Caco-2 (cell line): ENCODE measurements around the gene MMP10. TPM values are rescaled to one million over a fixed set of nuclear protein-coding genes. Genes with fewer than 3 reads are reported as not detected.

Source experiments
- BruUV-seq: library from RNA; stranded (reverse); fragments of 400-500 nt; replicated peaks from 2 replicates; lab custom pipeline; 2021; lab: Mats Ljungman, UMichigan
- CTCF ChIA-PET: fragments of 300-600 bp; sonication (Branson Sonifier 250); formaldehyde crosslinking; loops from one replicate; lab custom pipeline; 2022; ENCODE audit warnings: antibody characterized with exemption; lab: Charles Lee
- POLR2A ChIA-PET: fragments of 300-600 bp; sonication (Branson Sonifier 250); formaldehyde crosslinking; loops from one replicate; lab custom pipeline; 2022; ENCODE audit warnings: antibody characterized with exemption; lab: Charles Lee
- DNase-seq, 2 experiments: peaks; one replicate each; pipeline versions ENCODE4 v3.0.0 to v3.0.0-alpha.2; 2020 to 2022
- H3K27me3 ChIP-seq: replicated peaks from 2 replicates; pipeline ENCODE4 v1.6.0; 2011; ENCODE audit warnings: low read length; ENCODE audit not compliant: control insufficient read depth, insufficient read depth
- H3K36me3 ChIP-seq: 2 replicates; pipeline ENCODE4 v1.5.1; 2011; ENCODE audit warnings: low read length; ENCODE audit not compliant: control insufficient read depth, insufficient read depth
- H3K4me1 ChIP-seq: fragments of 250-450 bp; sonication (Bioruptor Pico); 2 replicates; pipeline ENCODE4 v1.5.1; 2020; ENCODE audit warnings: mild to moderate bottlenecking
- H3K4me3 ChIP-seq: 2 replicates; pipeline ENCODE4 v1.5.1; 2011; ENCODE audit warnings: low read depth, mild to moderate bottlenecking, control low read depth, low read length
- H3K9me3 ChIP-seq: fragments of 250-450 bp; sonication (Bioruptor Pico); 2 replicates; pipeline ENCODE4 v1.5.1; 2020; ENCODE audit warnings: mild to moderate bottlenecking, moderate library complexity
- H3K27ac Mint-ChIP-seq: one replicate; pipeline ENCODE4 v1.8.0; 2022; ENCODE audit warnings: mixed read lengths; ENCODE audit not compliant: unreplicated experiment
- H3K27me3 Mint-ChIP-seq: one replicate; pipeline ENCODE4 v1.8.0; 2022; ENCODE audit warnings: mixed read lengths; ENCODE audit not compliant: insufficient read depth, unreplicated experiment
- H3K36me3 Mint-ChIP-seq: one replicate; pipeline ENCODE4 v1.8.0; 2022; ENCODE audit warnings: mild to moderate bottlenecking, mixed read lengths; ENCODE audit not compliant: insufficient read depth, unreplicated experiment
- H3K4me1 Mint-ChIP-seq: one replicate; pipeline ENCODE4 v1.8.0; 2022; ENCODE audit warnings: low read depth, mixed read lengths; ENCODE audit not compliant: unreplicated experiment
- H3K4me3 Mint-ChIP-seq: one replicate; pipeline ENCODE4 v1.8.0; 2022; ENCODE audit warnings: mild to moderate bottlenecking, moderate library complexity, mixed read lengths; ENCODE audit not compliant: unreplicated experiment
- H3K9me3 Mint-ChIP-seq: one replicate; pipeline ENCODE4 v1.8.0; 2022; ENCODE audit warnings: mixed read lengths; ENCODE audit not compliant: unreplicated experiment
- intact Hi-C: fragments of 100-400 bp; cut with micrococcal nuclease; formaldehyde crosslinking; loops from one replicate; pipeline ENCODE4 v1.10.0; 2022; ENCODE audit not compliant: unreplicated experiment
- total RNA-seq: library from RNA; stranded (reverse); gene quantifications from 2 replicates; pipeline ENCODE4 v1.2.3, GENCODE V29; 2022
- TF ChIP-seq, protein P1 (sequence below), 2 experiments: fragments of 200-600 bp in 1 of 2; IDR thresholded peaks; 1 replicate in 1 of 2; 2 replicates in 1 of 2; pipeline versions ENCODE4 v1.5.1 to v1.8.0; 2011 to 2022; ENCODE audit warnings: antibody characterized with exemption in 1 of 2, control low read depth in 1 of 2, inconsistent platforms in 1 of 2, low read depth in 1 of 2, low read length in 1 of 2, mild to moderate bottlenecking in 1 of 2, moderate library complexity in 1 of 2; ENCODE audit not compliant: insufficient read depth in 1 of 2, severe bottlenecking in 1 of 2, unreplicated experiment in 1 of 2

Gene MMP10
- total RNA-seq, 1 experiment from 2014 or later = 0.16 TPM

DNA sequence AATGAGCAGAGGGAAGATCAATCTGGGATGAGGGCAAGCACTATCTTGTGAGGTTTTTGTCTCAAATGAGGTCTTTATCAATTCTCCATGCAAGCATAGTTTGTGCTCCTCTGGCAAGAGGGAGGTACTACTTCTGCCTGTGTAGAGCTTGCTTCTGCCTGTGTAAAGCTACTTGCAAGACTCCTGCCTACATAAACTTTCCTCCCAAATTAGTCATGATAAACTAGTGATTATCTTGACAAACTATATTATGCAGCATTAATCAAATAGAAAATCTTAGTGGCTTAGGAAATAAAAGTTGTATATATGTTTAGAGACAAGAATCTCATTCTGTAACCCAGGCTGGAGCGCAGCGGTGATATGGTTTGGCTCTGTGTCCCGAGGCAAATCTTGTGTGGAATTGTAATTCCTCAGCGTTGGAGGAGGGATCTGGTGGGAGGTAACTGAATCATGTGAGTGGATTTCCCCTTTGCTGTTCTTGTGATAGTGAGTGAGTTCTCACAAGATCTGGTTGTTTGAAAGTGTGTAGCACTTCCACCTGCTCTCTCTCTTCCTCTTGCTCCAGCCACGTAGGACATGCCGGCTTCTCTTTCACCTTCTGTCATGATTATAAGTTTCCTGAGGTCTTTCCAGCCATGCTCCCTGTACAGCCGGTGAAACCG, 8.0 kb upstream of the MMP10 start:
- no peaks in the 10 kb centered on the region for H3K27me3 Mint-ChIP-seq
- TF ChIP-seq, protein P1, sequence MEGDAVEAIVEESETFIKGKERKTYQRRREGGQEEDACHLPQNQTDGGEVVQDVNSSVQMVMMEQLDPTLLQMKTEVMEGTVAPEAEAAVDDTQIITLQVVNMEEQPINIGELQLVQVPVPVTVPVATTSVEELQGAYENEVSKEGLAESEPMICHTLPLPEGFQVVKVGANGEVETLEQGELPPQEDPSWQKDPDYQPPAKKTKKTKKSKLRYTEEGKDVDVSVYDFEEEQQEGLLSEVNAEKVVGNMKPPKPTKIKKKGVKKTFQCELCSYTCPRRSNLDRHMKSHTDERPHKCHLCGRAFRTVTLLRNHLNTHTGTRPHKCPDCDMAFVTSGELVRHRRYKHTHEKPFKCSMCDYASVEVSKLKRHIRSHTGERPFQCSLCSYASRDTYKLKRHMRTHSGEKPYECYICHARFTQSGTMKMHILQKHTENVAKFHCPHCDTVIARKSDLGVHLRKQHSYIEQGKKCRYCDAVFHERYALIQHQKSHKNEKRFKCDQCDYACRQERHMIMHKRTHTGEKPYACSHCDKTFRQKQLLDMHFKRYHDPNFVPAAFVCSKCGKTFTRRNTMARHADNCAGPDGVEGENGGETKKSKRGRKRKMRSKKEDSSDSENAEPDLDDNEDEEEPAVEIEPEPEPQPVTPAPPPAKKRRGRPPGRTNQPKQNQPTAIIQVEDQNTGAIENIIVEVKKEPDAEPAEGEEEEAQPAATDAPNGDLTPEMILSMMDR (IDR thresholded peaks at IDR 0.05; ENCODE audit: insufficient read depth in 1 of 2, low read depth in 1 of 2, low read length in 1 of 2, severe bottlenecking in 1 of 2, unreplicated experiment in 1 of 2) = no peak
- H3K27ac Mint-ChIP-seq = no peak overlapping the region
- POLR2A ChIA-PET = no interaction called here
- intact Hi-C loops = no loop called here
- H3K4me3 Mint-ChIP-seq = no peak overlapping the region
- CTCF ChIA-PET = no interaction called here
- Histone ChIP-seq H3K4me1 (no peaks in the 10 kb centered on the region), H3K9me3 (no peaks in the 10 kb centered on the region), H3K36me3 (no peaks in the 10 kb centered on the region), H3K4me3 (no peak overlapping the region), H3K27me3 (no peaks in the 10 kb centered on the region)
- peaks cover under 1% of the 10 kb centered on the region for H3K4me1 Mint-ChIP-seq
- no peak for DNase-seq
- H3K9me3 Mint-ChIP-seq = peaks cover 10% of the 10 kb centered on the region
- H3K36me3 Mint-ChIP-seq = no peaks in the 10 kb centered on the region
- BruUV-seq = no TSS peak

DNA sequence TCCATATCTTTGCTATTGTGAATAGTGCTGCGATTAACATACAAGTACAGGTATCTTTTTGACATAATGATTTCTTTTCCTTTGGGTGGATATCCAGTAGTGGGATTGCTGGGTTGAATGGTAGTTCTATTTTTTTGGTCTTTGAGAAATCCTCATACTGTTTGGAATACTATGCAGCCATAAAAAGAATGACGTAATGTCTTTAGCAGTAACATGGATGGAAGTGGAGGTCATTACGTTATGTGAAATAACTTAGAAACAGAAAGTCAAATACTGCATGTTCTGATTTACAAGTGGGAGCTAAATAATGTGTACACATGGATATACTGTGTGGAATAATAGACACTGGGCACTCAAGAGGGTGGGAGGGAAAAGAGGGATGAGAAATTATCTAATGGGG, 4.0 kb upstream of the MMP10 start:
- peaks cover 10% of the 10 kb centered on the region for H3K9me3 Mint-ChIP-seq
- TF ChIP-seq, protein P1 (IDR thresholded peaks at IDR 0.05; ENCODE audit: insufficient read depth in 1 of 2, low read depth in 1 of 2, low read length in 1 of 2, severe bottlenecking in 1 of 2, unreplicated experiment in 1 of 2) = no peak
- no peaks in the 10 kb centered on the region for H3K27me3 Mint-ChIP-seq
- no TSS peak for BruUV-seq
- Histone ChIP-seq H3K27me3 (no peaks in the 10 kb centered on the region), H3K4me3 (no peak overlapping the region), H3K4me1 (0 out of 2 replicates have a peak, but pooled peaks cover 5% of the 10 kb centered on the region), H3K36me3 (no peaks in the 10 kb centered on the region), H3K9me3 (no peaks in the 10 kb centered on the region)
- H3K4me1 Mint-ChIP-seq = peaks cover 15% of the 10 kb centered on the region
- H3K27ac Mint-ChIP-seq = no peak overlapping the region
- no peak overlapping the region for H3K4me3 Mint-ChIP-seq
- intact Hi-C loops = no loop called here
- ChIA-PET POLR2A (no interaction called here), CTCF (interaction anchor here (1.1 kb wide), 1 partner anchor 26 kb away, joined by 3 read pairs; no protein-coding TSS in a partner anchor)
- H3K36me3 Mint-ChIP-seq = no peaks in the 10 kb centered on the region
- DNase-seq = no peak

DNA sequence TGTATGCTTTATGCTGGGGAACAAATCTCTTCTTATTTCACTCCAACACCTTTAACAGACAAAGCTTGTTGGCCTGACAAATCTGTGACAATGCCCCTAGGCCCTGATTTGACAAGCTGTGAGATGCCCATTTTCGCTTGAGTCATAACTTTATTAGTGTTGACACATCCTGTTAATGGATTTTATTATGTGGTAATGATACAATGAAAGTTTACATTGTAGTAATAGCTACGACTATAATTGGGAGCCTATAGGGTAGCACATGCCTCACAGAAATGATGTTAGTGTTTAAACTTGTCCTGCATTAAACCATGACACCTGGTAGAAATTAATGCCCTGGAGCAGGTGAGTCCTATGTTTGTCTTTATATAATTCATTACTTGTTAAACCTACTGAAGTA, 3.3 kb upstream of the MMP10 start:
- Mint-ChIP-seq H3K9me3 (peaks cover 10% of the 10 kb centered on the region), H3K27me3 (no peaks in the 10 kb centered on the region), H3K4me1 (peaks cover 15% of the 10 kb centered on the region), H3K27ac (no peak overlapping the region), H3K4me3 (no peak overlapping the region), H3K36me3 (no peaks in the 10 kb centered on the region)
- H3K4me1 ChIP-seq = 0 out of 2 replicates have a peak, but pooled peaks cover 5% of the 10 kb centered on the region
- no peaks in the 10 kb centered on the region for H3K36me3 ChIP-seq
- H3K4me3 ChIP-seq = no peak overlapping the region
- no TSS peak for BruUV-seq
- POLR2A ChIA-PET = no interaction called here
- no peaks in the 10 kb centered on the region for H3K27me3 ChIP-seq
- no peaks in the 10 kb centered on the region for H3K9me3 ChIP-seq
- intact Hi-C loops = no loop called here
- no peak for DNase-seq
- TF ChIP-seq, protein P1 (IDR thresholded peaks at IDR 0.05; ENCODE audit: insufficient read depth in 1 of 2, low read depth in 1 of 2, low read length in 1 of 2, severe bottlenecking in 1 of 2, unreplicated experiment in 1 of 2) = no peak
- CTCF ChIA-PET = interaction anchor here (1.1 kb wide), 1 partner anchor 27 kb away, joined by 3 read pairs; no protein-coding TSS in a partner anchor
